Inflammatory macrophage (primary cell): ENCODE results near the gene RYR1.
"Not testable (repeated sequence)": the region's sequence is repeated elsewhere in the genome, so short reads cannot be mapped to it uniquely, and the experiment has no call there.

ENCODE experiments used
- DNase-seq, 2 donors: peaks; one replicate each; pipeline ENCODE4 v3.0.0-alpha.2; 2020 to 2022

Gene RYR1

DNA sequence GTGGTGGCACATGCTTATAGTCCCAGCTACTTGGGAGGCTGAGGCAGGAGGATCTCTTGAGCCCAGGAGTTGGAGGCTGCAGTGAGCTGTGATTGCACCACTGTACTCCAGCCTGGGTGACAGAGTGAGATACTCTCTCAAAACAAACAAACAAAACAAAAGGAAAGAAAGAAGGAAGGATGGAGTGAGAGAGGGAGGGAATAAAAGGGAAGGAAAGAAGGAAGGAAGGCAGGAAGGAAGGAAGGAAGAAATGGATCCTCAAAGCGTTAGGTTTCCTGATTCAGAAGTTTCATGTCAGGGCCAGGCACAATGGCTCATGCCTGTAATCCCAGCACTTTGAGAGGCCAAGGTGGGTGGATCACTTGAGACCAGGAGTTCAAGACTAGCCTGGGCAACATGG lies 84.5 kb downstream of the RYR1 start:
- DNase-seq: not testable (repeated sequence)

GRCh38 chr19:38519168-38519567 lies 85.7 kb downstream of the RYR1 start:
- DNase-seq: no peak

DNA sequence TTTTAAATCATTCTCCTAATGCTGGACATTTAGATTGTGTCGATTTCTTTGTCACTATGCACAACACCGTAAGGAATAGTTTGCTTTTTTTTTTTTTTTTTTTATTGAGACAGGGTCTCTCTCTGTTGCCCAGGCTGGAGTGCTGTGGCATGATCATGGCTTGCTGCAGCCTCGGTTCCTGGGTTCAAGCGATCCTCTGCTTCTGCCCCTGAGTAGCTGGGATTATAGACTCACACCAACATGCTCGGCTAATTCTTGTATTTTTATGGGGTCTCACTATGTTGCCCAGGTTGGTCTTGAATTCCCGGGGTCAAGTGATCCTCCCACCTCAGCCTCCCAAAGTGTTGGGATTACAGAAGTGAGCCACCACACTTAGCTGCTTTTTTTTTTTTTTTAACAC lies 86.5 kb downstream of the RYR1 start:
- DNase-seq: no peak

GRCh38 chr19:38522915-38523314 lies 89.4 kb downstream of the RYR1 start:
- no peak for DNase-seq

DNA sequence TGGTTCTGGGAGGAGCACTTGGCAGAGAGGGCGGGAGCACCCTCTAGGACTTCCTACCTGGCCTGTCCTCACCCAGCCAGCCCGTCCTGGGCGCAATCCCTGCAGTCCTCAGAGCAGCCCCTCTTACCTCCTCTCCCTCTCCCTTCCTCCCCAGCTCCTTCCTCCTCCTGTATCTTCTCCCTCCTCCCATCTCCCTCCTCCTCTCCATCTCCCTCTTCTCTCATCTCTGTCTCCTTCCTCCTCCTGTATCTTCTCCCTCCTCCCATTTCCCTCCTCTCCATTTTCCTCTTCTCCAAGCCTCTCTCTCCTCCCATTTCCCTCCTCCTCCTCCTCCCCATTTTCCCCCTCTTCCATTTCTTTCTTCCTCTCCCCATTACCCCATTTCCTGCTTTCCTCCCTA lies 89.8 kb downstream of the RYR1 start:
- DNase-seq: no peak

DNA sequence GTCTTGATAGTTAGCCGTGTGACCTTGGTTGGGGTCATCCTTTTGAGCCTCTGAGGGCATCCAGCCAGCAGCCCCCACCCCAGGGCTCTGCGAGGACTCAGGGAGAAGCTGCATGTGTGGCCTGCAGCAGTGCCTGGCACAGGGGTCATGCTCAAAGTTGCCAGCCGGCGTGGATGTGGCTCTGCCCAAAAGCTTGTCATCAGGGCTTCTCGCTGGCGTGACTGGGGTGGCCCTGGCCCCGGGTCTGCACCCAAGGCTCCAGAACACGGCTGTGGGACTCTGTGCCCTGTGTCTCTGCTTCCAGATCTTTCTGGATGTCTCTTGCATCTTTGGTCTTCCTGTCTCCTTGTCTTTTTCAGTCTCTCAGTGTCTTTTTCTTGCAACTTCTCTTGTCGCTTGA lies 90.9 kb downstream of the RYR1 start:
- DNase-seq: no peak

DNA sequence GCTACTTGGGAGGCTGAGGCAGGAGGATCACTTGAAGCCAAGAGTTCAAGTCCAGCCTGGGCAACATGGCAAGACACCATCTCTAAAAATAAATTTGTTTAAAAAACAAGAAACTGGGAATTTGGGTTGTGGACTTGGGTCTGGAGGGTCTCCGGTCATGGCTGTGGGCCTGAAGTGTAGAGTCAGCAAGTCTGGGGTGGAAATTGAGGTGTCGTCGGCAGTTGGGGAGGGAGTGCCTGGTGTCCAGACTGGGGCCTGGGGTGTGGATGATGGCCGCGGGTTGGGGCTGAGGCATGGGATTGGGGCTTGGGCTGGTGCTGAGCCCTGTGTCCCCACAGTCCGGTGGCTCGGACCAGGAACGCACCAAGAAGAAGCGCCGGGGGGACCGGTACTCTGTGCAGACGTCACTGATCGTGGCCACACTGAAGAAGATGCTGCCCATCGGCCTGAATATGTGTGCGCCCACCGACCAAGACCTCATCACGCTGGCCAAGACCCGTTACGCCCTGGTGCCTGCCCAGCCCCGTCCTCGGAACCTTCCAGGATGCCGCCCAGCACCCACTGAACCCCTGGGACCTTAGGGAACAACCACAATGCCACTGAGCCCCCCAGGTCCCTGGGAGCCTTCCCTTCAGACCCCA lies 91.6 kb downstream of the RYR1 start:
- no peak for DNase-seq

DNA sequence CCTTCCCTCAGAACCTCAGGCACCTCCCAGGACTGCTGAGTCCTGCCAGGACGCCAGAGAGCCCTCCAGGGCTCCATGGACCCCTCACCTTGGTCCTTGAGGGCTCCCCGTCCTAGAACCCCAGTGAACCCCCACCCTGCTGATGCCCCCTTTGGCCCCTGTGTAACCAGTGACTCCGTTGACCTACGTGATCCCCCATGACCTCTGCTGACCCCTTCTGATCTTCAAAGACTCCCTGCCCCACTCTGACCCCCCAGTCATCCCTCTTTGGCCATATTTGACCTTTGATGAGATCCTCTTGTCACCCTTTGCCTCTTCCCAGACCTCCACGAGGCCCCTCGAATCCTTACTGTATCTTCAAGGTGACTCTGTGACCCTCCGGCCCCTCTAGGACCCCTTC lies 92.9 kb downstream of the RYR1 start:
- DNase-seq: no peak

- DNase-seq: no peak
Observed at GRCh38 chr19:38527466-38528136, 94.1 kb downstream of the RYR1 start.

GRCh38 chr19:38528213-38528755 lies 94.8 kb downstream of the RYR1 start:
- no peak for DNase-seq

GRCh38 chr19:38528931-38529330 lies 95.4 kb downstream of the RYR1 start:
- DNase-seq: no peak

DNA sequence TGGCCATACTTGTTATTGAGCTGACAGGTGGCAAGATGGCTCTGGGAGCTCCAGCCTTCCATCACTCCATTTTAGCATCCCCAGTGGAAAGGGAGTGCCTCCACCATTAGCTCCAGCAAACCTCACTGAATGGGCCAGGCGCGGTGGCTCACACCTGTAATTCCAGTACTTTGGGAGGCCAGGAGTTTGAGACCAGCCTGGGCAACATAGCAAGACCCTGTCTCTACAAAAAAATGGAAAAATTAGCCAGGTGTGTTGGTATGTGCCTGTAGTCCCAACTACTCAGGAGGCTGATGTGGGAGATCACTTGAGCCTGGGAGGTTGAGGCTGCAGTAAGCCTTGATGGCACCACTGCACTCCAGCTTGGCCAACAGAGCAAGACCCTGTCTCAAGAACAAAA lies 98.0 kb downstream of the RYR1 start:
- DNase-seq: no peak

GRCh38 chr19:38532939-38533338 lies 99.4 kb downstream of the RYR1 start:
- DNase-seq: no peak

DNA sequence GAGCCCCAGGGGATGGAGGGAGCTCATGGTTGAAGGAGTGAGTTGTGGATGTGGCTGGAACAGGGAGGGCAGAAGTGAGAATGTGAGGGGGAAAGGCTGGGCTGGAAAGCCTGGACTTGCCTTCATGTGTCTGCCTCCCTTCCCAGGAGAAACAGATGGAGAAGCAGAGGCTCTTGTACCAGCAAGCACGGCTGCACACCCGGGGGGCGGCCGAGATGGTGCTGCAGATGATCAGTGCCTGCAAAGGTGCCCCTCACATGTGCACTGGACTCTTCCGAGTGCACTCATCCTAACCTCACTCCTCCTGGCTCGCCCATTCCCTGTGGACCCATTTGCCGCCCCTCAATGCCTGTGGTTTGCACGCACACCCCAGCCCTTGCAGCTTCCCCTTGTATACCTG lies 101.1 kb downstream of the RYR1 start:
- DNase-seq: no peak

DNA sequence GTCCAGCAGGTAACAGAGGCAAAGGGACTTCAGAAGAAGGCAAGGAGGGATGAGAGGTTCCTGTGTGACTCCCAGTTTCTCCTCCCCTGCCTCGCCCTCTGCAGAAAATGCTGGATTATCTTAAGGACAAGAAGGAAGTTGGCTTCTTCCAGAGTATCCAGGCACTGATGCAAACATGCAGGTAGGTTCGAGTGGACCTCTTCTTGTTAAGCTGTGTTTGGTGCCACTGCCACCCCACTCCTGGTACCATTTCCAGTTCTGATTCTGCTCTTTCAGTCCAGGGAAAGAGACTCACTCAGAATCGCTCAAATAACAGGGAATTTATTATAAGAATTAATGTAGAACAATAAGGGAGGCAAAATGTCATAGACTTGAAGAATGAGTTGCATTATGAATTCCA lies 101.7 kb downstream of the RYR1 start:
- DNase-seq: no peak

- no peak for DNase-seq
Observed at GRCh38 chr19:38537071-38537936, 103.8 kb downstream of the RYR1 start.

- DNase-seq: no peak
Observed at GRCh38 chr19:38538386-38538785, 104.9 kb downstream of the RYR1 start.

DNA sequence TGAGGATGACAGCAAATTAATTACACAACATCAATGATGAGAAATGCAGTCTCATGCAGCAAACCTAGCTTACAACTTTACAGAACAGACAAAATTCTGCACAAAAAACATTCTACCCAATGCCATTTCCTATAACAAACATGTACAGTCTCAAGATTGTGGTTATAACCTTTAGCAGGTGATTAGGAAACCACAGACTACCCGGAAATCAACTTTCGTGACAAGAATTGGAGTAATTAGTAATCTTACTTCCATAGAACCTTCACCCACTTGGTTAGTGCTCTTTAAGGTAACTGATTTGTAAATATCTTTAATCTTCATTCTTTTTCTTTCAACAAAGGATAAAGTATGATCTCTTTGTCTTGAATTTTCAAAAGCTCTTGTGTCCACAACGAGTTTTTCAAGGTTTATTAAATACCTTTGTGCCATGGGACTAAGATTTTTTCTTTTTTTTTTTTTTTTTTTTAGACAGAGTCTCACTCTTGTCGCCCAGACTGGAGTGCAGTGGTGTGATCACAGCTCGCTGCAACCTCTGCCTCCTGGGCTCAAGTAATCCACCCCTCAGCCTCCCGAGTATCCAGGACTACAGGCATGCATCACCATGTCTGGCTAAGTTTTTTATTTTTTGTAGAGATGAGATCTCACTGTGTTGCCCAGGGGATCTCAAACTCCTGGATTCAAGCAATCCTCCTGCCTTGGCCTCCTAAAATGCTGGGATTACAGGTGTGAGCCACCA lies 105.5 kb downstream of the RYR1 start:
- DNase-seq: peak in 1 of 2 donors; percentile 11

DNA sequence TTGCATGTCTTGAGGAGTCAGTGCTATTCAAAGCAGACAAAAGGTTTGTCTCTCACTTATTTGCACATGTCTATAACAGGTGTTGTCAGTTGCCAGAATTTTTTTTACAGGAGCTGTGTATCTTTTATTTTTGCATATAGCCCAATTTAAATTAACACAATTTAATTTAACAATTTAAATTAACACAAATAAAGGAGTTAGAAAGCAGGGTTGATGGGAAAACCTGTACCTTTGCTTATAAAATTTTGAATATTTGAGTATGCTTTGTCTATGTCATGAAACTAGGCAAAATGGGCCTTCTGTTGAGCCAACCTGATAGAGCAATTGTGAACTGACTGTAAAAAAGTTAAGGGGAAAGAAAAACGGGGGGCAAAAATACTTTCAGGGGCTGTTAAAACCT lies 106.3 kb downstream of the RYR1 start:
- DNase-seq: no peak

GRCh38 chr19:38542040-38542439 lies 108.5 kb downstream of the RYR1 start:
- no peak for DNase-seq

DNA sequence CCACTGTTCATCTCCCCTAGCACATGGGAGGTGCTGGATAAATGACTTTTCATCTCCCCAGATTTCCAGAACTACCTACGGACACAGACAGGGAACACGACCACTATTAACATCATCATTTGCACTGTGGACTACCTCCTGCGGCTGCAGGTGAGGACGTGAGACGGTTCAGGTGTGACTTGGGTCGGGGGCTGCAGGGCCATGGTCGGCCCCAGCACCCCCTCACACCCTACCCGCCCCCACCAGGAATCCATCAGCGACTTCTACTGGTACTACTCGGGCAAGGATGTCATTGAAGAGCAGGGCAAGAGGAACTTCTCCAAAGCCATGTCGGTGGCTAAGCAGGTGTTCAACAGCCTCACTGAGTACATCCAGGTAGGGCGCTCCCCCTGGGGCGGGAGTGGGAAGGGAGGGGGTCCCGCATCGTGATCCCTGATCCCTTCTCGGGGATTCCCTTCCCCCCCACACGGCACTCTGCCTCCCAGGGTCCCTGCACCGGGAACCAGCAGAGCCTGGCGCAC lies 109.9 kb downstream of the RYR1 start:
- no peak for DNase-seq

- DNase-seq: peak; percentile 80 to 85
Observed at GRCh38 chr19:38543807-38544568, 110.5 kb downstream of the RYR1 start.
